Kasumi-1 (cell line): ENCODE measurements around the gene FOXN4.

ENCODE experiments used
- DNase-seq, 2 experiments: peaks; one replicate each; lab custom pipeline; 2025; lab: John Stamatoyannopoulos, UW

Gene FOXN4

DNA sequence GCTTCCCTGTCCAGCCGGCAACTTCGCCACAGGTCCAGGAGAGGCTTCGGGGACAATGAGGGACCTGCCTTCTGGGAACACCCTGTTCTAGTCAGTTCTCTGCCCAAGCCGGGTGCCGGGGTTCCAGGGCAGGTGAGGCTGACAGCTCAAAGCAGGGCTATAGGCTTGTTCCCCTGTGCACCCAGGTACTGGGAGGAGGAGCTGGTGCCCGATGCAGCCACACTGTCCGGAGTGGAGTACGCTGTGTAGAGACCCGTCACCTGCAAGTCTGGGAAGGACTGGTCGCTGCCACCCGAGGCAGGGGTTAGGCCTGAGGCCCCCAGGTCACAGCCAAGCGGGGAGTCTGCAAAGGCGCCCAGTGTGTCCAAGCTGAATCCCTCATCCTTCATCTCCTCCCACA is 29.6 kb downstream of the FOXN4 start:
- no peak for DNase-seq

GRCh38 chr12:109278912-109279311 is 30.2 kb downstream of the FOXN4 start:
- no peak for DNase-seq

- DNase-seq, result peak; percentile 16 to 29
Observed at GRCh38 chr12:109277899-109278762, 31.0 kb downstream of the FOXN4 start.

GRCh38 chr12:109277255-109277898 is 31.7 kb downstream of the FOXN4 start:
- no peak for DNase-seq

DNA sequence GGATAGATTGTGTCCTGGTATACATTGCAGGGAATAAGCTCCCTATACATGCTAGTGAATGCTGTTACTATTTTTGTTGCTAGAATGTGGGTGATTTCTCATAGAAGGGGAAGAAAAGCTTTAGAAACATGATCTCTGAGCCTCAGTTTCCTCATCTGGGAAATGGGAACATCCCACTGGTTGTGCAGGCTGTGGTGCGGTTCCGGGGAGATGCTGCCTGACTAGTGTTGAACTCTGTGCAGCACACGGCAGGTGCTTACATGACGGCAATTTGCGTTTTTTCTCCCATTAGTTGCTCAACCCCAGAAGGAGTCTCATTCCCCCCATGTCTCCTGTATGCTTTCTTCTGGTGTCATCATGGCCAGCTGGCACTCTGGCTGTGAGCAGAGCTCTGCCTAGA is 32.9 kb downstream of the FOXN4 start:
- no peak for DNase-seq

- no peak for DNase-seq
Observed at GRCh38 chr12:109275173-109275572, 33.9 kb downstream of the FOXN4 start.

- DNase-seq, result no peak
Observed at GRCh38 chr12:109274381-109274780, 34.7 kb downstream of the FOXN4 start.

DNA sequence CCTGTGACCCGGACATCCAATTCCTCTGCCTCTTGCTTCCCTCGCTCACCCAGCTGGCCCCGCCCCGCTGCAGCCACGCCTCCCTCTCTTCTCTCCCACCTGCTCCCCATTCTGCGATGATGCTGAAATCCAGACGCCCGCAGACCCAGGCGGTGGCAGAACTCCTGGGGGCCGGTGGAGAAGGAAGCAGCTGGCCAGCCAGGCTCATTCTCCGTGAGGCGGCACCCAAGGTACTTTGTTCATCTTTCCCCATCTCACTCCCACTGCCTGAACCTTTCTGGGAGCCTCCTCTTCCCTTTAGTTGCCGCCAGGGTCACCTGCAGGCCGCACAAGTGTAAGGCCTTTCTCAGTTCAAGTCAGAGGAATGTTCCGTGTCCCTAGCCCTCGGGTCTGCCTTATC is 35.7 kb downstream of the FOXN4 start:
- DNase-seq, result no peak

- no peak for DNase-seq
Observed at GRCh38 chr12:109271418-109271817, 37.7 kb downstream of the FOXN4 start.

DNA sequence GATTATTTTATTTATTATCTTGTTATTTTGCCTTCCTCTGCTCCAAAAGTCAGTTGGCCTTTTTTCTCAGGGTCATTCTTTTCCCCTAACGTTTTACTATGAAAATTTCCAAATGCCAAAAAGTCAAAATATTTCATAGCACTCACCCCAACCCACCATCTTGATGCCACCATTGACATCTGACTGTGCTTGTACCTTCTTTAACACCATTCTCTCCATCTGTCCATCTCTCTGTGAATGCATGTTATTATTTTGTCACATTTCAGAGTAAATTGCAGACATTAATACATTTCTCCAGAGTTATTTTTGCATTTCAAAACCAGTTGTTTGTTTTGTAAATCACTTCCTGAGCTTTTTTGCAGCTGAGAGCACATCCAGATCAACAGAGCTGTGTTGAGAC is 38.6 kb downstream of the FOXN4 start:
- DNase-seq, result no peak

DNA sequence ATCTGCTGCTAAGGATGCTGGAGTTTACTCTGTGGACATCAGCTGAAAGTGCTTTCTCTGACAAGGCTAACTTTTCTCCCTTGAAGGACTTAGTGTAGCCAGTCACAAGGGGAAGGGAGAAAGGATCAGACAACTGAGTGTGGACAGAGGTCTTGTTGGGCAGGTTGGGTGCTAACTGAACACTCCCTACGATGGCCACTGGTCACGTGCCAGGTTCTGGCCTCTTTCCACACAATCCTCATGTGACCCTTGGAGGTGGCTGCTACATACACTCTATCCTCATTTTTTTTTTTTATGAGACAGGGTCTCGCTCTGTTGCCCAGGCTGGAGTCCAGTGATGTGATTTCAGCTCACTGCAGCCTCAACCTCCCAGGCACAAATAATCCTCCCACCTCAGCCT is 39.7 kb downstream of the FOXN4 start:
- no peak for DNase-seq

DNA sequence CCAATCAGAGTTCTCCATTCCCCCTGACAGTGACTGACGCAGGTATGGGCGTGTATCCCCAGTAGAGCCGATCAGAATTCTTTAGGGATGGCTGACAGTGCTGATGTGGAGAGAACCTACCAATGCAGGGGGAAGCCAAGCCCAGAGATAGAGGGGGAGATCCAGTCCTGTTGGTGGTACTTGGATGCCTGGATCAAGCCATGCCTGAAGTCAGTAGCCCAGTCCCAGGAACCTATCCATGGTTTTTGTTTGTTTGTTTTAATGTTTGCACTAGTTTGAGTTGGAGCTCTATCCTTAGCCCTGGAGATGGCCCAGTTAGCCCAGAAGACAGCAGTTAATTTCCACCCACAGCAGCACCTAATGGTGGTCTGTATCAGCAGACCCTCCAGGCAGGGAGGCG is 40.2 kb downstream of the FOXN4 start:
- no peak for DNase-seq

DNA sequence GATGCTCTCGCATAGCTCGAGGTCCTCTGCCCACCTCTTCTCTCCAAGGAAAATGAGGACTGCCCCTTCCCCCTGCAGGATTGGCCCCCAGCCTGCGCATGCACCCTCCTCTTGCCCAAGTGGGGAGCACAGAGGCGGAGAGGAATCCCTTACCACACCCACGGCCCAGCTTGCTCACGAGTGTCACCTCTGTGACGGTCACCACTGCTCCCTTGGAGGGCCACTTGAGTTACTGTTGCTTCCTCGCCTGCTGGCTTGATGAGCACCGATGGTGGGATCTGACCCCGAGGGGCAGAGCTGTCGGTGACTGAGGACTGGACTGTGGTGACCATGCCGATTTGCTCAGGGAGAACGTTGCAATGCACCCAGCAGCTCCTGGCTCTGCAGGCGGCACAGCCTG is 41.7 kb downstream of the FOXN4 start:
- DNase-seq, result no peak

DNA sequence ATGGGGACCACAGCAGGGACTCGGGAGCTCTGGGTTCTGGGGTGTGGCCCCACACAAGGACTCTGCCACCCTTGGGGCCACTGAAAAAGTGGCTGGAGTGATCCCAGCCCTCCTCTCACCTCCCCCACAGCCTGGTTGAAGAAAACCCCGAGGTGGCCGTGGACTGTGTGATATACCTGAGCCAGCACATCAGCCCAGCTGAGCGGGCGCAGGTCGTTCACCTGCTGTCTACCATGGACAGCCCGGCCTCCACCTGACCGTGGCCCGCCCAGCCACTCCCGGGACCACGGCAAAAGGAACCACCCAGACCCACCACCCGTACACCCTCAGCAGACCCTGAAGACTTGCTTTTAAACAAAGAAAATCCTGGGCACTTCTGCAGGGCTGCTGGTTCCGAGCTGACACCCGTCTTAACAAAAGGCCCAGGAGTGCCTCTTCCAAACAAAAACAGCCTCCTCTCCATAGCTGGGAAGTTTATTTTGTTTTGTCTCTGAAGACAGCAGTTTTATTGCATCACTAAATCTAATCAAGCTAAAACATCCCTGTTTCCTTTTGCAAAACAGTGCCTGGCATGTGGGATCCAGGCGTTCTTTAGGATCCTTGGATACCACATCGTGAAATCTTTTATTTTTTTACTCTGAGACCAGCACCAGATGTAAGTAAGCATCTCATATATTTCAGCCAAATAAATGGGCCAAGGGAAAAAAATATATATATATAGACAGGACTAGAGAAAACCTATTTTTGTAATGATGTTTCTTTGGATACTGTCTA is 42.8 kb downstream of the FOXN4 start:
- DNase-seq, result no peak

GRCh38 chr12:109264943-109265650 is 44.0 kb downstream of the FOXN4 start:
- no peak for DNase-seq

DNA sequence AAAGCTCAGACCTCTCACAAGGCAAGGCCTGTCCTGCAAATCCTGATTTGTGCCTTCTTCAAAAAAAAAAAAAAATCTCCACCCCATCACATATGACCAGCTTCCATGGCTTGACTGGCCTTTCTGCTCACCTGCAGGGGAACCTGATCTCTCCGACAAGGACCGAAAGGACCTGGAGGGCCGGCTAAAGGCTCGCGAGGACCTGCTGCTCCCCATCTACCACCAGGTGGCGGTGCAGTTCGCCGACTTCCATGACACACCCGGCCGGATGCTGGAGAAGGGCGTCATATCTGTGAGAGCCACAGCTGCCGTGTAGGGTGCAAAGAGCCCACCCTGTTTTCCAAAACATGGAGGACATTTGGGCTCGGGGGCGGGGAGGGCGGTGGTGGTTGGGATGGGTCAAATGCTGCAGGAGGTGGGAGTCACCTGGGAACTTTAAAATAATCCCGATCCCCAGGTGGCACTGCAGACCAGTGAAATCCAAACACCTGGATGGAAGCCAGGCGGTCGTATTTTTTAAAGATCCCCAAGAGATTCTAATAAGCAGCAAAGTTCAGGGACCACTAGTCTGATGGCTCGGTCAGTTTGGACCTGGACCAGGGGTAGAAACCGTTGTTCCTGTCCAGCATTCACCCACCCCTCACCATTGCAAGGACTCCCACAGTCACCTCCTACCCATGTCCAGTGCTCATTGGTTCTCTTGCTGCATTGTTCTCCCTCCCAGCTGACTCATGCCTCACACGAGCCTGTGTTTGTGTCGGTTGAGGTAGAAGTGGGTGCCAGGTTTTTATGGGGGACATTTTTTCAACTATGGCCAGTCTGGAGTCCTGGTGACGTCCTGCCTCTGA is 44.8 kb downstream of the FOXN4 start:
- peak; percentile 63 to 72 for DNase-seq

DNA sequence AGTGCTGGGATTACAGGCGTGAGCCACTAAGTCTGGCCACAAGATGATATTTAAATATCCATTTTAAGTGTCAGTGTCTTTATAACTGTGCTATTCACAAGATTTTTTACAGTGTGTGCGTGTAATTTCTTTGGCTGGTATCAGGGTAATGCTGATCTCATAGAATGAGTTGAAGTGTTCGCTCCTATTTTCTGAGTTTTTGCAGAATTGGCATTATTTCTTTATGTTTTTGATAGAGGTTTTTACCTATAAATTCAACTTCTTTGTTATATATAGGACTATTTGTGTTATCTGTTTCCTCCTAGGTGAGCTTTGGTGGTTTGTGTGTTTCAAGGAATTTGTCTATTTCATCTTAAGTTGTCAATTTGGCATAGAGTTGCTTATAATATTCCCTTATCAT is 45.6 kb downstream of the FOXN4 start:
- no peak for DNase-seq

GRCh38 chr12:109261939-109262338 is 47.1 kb downstream of the FOXN4 start:
- no peak for DNase-seq

DNA sequence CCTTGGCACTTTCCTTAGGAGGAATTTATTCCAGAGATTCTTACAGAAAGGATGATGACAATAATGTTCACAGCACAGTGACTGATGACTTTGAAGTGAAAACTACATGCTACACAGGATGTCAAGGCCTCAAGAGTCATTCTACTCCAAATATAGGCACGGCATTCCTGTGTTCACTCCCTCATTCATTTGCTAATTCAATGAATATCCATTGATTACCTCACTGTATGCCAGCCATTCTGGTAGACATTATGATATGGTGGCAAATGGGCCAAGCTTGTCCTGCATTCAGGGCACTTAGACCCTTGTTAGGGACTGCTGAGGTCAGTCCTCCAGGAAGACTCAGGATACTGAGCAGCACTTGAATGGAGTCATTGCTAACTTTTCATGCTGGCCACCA is 48.0 kb downstream of the FOXN4 start:
- DNase-seq, result no peak

- DNase-seq, result no peak
Observed at GRCh38 chr12:109259545-109259895, 49.6 kb downstream of the FOXN4 start.
